ENCODE data around the gene DBN1. TPM values are rescaled to one million over a fixed set of nuclear protein-coding genes. Genes with fewer than 3 reads are reported as not detected.
A peak's percentile ranks its signal among the peaks of the same experiment; 100 is the strongest.

The DBN1 gene
- total and polyA plus RNA-seq, 9 of the 15 experiments (the other 6 are each of a cell fraction or from before 2014, with no cell fraction given): 0.25 to 87.2 (median 27.9) TPM

DNA sequence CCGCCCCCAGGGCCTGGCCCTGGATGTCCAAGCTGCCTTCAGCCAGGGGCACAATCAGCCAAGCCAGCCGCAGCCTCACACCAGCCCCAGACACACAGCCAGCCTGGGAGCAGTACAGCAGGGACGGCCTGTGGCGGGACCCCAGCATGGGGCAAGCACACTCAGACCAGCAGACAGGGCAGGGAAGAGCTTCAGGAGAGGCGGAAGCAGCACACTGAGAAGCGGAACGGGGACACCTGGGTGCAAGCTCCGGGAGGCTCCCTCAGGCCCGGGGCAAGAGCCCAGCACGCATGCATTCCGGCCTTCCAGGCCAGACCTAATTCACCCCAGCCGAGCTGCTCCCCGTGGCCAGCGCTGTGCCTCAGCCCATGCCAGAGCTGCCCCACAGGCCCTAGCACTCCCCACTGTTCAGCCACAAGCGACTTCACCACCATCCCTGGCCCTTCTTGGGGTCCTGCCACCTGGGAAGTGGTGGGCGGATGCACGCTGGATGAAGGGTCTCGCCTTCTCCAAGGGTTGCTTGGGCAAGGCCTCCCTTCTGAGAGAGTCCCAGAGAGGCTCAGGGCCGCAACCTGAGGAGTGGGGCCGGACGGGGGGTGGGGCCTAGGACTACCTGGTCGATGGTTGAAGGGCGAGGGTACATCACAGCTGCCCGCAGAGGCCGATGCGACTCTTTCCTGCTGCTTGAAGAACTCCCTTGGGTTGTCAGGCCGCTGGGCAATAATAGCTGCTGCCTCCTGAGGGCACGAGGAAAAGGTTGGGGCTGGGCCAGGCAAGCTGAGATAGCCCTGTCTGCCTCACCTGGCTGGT, 13.4 kb downstream of the DBN1 start:
- H3K9me3 ChIP-seq (replicated peaks; ENCODE audit: control insufficient read depth, insufficient read depth, low read depth, low read length): no peaks in the 10 kb centered on the region
- H3K4me2 ChIP-seq (ENCODE audit: insufficient read depth, low read length): no peak overlapping the region
- TF ChIP-seq BACH1 (tag; IDR thresholded peaks at IDR 0.05) (no peak), POLR2A (conservative IDR thresholded peaks at IDR 0.05) (0 out of 2 replicates have a peak, but pooled peaks have one; percentile 28), RBFOX2 (IDR thresholded peaks at IDR 0.05; ENCODE audit: low read depth, low read length) (peak; percentile 36; the same call in 1 of the 2 replicates), POLR2G (IDR thresholded peaks at IDR 0.05; ENCODE audit: low read depth, low read length) (peak; percentile 60)
- ChIA-PET CTCF (ENCODE audit: low intra/inter-chr PET ratio) (interaction anchor here (0.6 kb wide), 1 partner anchor 70 kb away, joined by 3 read pairs; no protein-coding TSS in a partner anchor), POLR2A (interaction anchor here (0.6 to 1.1 kb wide), 6 partner anchors 9 to 33 kb away, joined by 3 read pairs; no protein-coding TSS in a partner anchor)
- no peak overlapping the region for H3K9ac ChIP-seq (ENCODE audit: insufficient read depth in 1 of 2, low read depth in 2 of 2, low read length in 2 of 2)
- H3K36me3 ChIP-seq (ENCODE audit: control insufficient read depth, insufficient read depth, low read length): peaks cover 48% of the 10 kb centered on the region; the same call in 1 of the 3 replicates
- DNase-seq (ENCODE audit: extremely low read depth in 1 of 4, low spot score in 3 of 4): no peak
- in situ Hi-C loops (cut with MboI) (loop anchor here (10.0 kb wide), 1 partner anchor 345 kb away; no protein-coding TSS in a partner anchor), intact Hi-C loops (cut with micrococcal nuclease) (no loop called here)
- H3K4me3 ChIP-seq: no peak overlapping the region
- peaks cover 3% of the 10 kb centered on the region for H3K9me1 ChIP-seq (ENCODE audit: control insufficient read depth, insufficient read depth, low read length)
- WGBS (ENCODE audit: insufficient coverage, low coverage, missing lambda C conversion rate): 96% methylated on average over 23 of the region's 28 CpGs
- peaks cover 7% of the 10 kb centered on the region for H4K20me1 ChIP-seq (replicated peaks; ENCODE audit: control insufficient read depth, insufficient read depth, low read length)
- H3K79me2 ChIP-seq (ENCODE audit: control insufficient read depth, insufficient read depth, low read length): peaks cover 9% of the 10 kb centered on the region; the same call in 2 of the 3 replicates
- no peak overlapping the region for H2AFZ ChIP-seq (ENCODE audit: low read depth, low read length)
- no peak overlapping the region for H3K27ac ChIP-seq (ENCODE audit: extremely low read depth, low read depth, low read length)
- no peak for FAIRE-seq
- no peaks in the 10 kb centered on the region for H3K27me3 ChIP-seq (ENCODE audit: control insufficient read depth in 2 of 2, insufficient read depth in 2 of 2, low read length in 2 of 2)
- H3K4me1 ChIP-seq (replicated peaks in 1 of 2; ENCODE audit: control insufficient read depth in 2 of 2, insufficient read depth in 2 of 2, low read length in 2 of 2): peaks cover 8 to 59% of the 10 kb centered on the region in 2 experiments
- ATAC-seq: no peak
- BruUV-seq (replicated peaks): no TSS peak

DNA sequence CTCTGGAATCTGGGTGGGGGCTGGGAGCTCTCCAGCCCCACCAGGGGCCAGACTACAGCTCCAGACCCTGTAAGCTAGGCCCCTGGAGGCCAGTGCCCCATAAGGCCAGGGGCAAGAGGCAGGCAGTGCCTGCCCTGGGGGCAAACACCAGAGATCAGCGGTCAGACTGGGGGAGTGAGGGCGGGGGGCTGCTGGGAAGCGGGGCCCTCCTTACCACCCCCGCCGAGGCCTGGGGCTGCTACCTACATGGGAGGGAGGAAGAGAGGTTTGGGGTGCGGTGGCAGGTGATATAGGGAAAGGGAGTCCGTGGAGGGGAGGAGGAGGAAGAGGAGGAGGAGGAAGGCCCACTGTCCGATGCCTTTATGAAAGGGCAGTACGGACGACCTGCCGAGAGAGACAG, 14.1 kb downstream of the DBN1 start:
- 84% methylated on average over 7 of the region's 11 CpGs for WGBS (ENCODE audit: insufficient coverage, low coverage, missing lambda C conversion rate)
- in situ Hi-C loops (cut with MboI): loop anchor here (10.0 kb wide), 1 partner anchor 345 kb away; no protein-coding TSS in a partner anchor
- CTCF ChIA-PET (ENCODE audit: low intra/inter-chr PET ratio): no interaction called here
- H3K4me1 ChIP-seq (replicated peaks in 1 of 2; ENCODE audit: control insufficient read depth in 2 of 2, insufficient read depth in 2 of 2, low read length in 2 of 2): peaks cover 8 to 66% of the 10 kb centered on the region in 2 experiments
- intact Hi-C loops (cut with micrococcal nuclease): no loop called here
- H3K4me3 ChIP-seq: no peak overlapping the region
- H4K20me1 ChIP-seq (replicated peaks; ENCODE audit: control insufficient read depth, insufficient read depth, low read length): peaks cover 7% of the 10 kb centered on the region
- no peaks in the 10 kb centered on the region for H3K9me3 ChIP-seq (replicated peaks; ENCODE audit: control insufficient read depth, insufficient read depth, low read depth, low read length)
- H3K4me2 ChIP-seq (ENCODE audit: insufficient read depth, low read length): no peak overlapping the region
- POLR2A ChIA-PET: interaction anchor here (0.7 to 1.0 kb wide), 3 partner anchors 8 to 34 kb away, joined by 3 read pairs; no protein-coding TSS in a partner anchor
- TF ChIP-seq POLR2G (IDR thresholded peaks at IDR 0.05; ENCODE audit: low read depth, low read length): peak; percentile 39; the same call in 1 of the 2 replicates
- TF ChIP-seq ZNF408 (CRISPR knock-in tag; IDR thresholded peaks at IDR 0.05; ENCODE audit: low read depth): no peak
- H3K27ac ChIP-seq (ENCODE audit: extremely low read depth, low read depth, low read length): no peak overlapping the region
- H3K9me1 ChIP-seq (ENCODE audit: control insufficient read depth, insufficient read depth, low read length): peaks cover 3% of the 10 kb centered on the region
- H3K9ac ChIP-seq (ENCODE audit: insufficient read depth in 1 of 2, low read depth in 2 of 2, low read length in 2 of 2): no peak overlapping the region
- peaks cover 10% of the 10 kb centered on the region; the same call in 2 of the 3 replicates for H3K79me2 ChIP-seq (ENCODE audit: control insufficient read depth, insufficient read depth, low read length)
- H2AFZ ChIP-seq (ENCODE audit: low read depth, low read length): no peak overlapping the region
- FAIRE-seq (no peak), ATAC-seq (no peak), DNase-seq (ENCODE audit: extremely low read depth in 1 of 4, low spot score in 3 of 4) (no peak)
- BruUV-seq (replicated peaks): no TSS peak
- H3K36me3 ChIP-seq (ENCODE audit: control insufficient read depth, insufficient read depth, low read length): peaks cover 48% of the 10 kb centered on the region; the same call in 1 of the 3 replicates
- H3K27me3 ChIP-seq (ENCODE audit: control insufficient read depth in 2 of 2, insufficient read depth in 2 of 2, low read length in 2 of 2): no peaks in the 10 kb centered on the region

Data from K562 (cell line).